HAP-1 (cell line): ENCODE results near the gene PILRA.
"Not testable (repeated sequence)": the region's sequence is repeated elsewhere in the genome, so short reads cannot be mapped to it uniquely, and the experiment has no call there.

Experiments used
- DNase-seq, 2 experiments: peaks; one replicate each; pipeline ENCODE4 v3.0.0-alpha.2; 2016 to 2020; ENCODE audit warnings: low spot score in 2 of 2
- H3K27me3 ChIP-seq: fragments of 250-450 bp; sonication (Bioruptor Pico); 2 replicates; pipeline ENCODE4 v1.5.1; 2020; ENCODE audit warnings: low read depth, mild to moderate bottlenecking, moderate library complexity
- H3K36me3 ChIP-seq: fragments of 250-450 bp; sonication (Bioruptor Pico); replicated peaks from 2 replicates; pipeline ENCODE4 v1.5.1; 2020; ENCODE audit warnings: mild to moderate bottlenecking
- H3K4me1 ChIP-seq: fragments of 250-450 bp; sonication (Bioruptor Pico); 2 replicates; pipeline ENCODE4 v1.5.1; 2020; ENCODE audit warnings: mild to moderate bottlenecking
- H3K4me3 ChIP-seq: fragments of 250-450 bp; sonication (Bioruptor Pico); 2 replicates; pipeline ENCODE4 v1.5.1; 2020; ENCODE audit warnings: mild to moderate bottlenecking, moderate library complexity
- H3K9me3 ChIP-seq: fragments of 250-450 bp; sonication (Bioruptor Pico); 2 replicates; pipeline ENCODE4 v1.5.1; 2020; ENCODE audit warnings: mild to moderate bottlenecking, moderate library complexity
- in situ Hi-C: fragments of 300-500 bp; cut with MboI; formaldehyde crosslinking; loops from 3 replicates; pipeline ENCODE4 v1.14.3; 2020; ENCODE audit warnings: low sequenced_read_pairs, inconsistent platforms, mixed read lengths

PILRA gene

GRCh38 chr7:100349757-100350156 lies 23.5 kb upstream of the PILRA start:
- Histone ChIP-seq H3K4me3 (no peak overlapping the region), H3K4me1 (no peaks in the 10 kb centered on the region), H3K36me3 (peaks cover 68% of the 10 kb centered on the region), H3K27me3 (no peaks in the 10 kb centered on the region), H3K9me3 (no peaks in the 10 kb centered on the region)
- in situ Hi-C loops, result loop anchor here (10.0 kb wide), 1 partner anchor 215 kb away; no protein-coding TSS in a partner anchor
- no peak for DNase-seq

DNA sequence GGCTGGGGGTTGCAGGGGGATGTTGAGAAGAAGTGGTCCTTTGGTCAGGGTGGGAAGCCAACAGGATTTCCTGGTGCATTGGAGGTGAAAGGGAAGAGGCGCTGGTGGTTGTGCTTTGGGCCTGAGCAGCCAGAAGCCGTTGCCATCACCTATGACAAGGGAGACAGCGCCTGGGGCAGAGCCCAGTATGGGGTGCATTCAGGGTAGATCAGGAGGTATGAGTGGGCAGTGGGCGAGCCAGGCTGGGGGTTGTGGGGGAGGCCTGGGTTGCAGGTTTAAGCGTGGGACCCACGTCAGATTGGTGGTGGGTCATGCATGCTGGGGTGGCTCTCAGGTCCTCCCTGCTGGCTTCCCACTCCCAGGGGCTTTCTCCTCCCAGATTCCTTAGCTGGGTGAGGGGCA lies 21.6 kb upstream of the PILRA start:
- Histone ChIP-seq H3K9me3 (no peaks in the 10 kb centered on the region), H3K27me3 (no peaks in the 10 kb centered on the region), H3K36me3 (peaks cover 70% of the 10 kb centered on the region), H3K4me1 (no peaks in the 10 kb centered on the region), H3K4me3 (no peak overlapping the region)
- DNase-seq, result no peak
- in situ Hi-C loops, result no loop called here

GRCh38 chr7:100352230-100352781 lies 21.0 kb upstream of the PILRA start:
- DNase-seq, H3K4me3 ChIP-seq, in situ Hi-C loops, H3K4me1 ChIP-seq, H3K9me3 ChIP-seq, H3K27me3 ChIP-seq: not testable (repeated sequence)
- H3K36me3 ChIP-seq, result peaks cover 67% of the 10 kb centered on the region

DNA sequence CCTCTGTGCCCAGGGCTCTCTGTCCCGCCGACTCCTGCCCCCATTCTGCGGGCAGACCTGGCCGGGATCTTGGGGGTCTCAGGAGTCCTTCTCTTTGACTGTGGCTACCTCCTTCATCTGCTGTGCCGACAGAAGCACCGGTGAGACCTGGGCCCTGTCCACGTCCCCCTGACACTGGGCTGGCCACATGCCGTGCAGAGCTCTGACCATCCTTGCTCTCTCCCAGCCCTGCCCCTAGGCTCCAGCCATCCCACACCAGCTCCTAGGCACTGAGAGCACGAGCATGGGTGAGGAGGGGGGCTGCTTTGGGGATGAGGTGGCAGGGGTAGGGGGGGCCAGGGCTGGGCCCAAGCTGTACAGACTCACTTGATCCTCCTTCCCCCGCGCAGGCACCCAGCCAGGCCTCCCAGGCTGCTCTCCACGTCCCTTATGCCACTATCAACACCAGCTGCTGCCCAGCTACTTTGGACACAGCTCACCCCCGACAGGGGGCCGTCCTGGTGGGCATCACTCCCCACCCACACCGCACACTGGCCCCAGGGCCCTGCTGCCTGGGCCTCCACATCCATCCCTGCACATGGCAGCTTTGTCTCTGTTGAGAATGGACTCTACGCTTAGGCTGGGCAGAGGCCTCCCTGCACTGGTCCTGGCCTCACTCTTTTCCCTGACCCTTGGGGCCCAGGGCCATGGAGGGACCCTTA lies 20.2 kb upstream of the PILRA start:
- no peak for DNase-seq
- Histone ChIP-seq H3K4me3 (no peak overlapping the region), H3K36me3 (peaks cover 65% of the 10 kb centered on the region), H3K4me1 (no peaks in the 10 kb centered on the region), H3K9me3 (no peaks in the 10 kb centered on the region), H3K27me3 (no peaks in the 10 kb centered on the region)
- in situ Hi-C loops, result no loop called here

DNA sequence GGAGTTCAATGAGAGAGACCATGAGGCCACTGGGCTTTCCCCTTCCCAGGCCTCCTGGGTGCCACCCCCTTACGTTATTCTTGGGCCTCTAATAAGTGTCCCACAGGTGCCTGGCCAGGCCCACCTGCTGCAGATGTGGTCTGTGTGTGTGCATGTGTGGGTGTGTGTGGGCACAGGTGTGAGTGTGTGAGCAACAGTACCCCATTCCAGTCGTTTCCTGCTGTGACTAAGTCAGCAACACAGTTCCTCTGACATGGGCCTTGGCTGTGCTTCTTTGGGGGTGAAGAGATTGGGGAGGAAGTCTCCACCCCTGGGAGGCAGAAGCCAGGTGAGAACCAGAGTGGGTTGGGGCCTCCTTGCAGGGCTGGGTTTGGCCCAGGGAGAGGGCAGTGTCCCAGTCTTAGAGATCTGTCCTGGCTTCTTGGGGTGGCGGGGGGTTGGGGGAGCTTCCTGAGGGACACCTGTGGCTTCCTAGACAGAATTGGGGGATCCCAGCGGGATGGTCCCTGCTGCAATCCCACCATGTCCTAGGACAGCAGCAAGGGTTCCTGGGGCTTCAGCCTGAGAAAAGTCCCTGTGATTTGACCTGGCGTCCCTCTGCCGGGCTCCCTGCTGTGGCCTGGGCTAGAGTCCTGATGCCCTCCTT lies 19.5 kb upstream of the PILRA start:
- peaks cover 69% of the 10 kb centered on the region for H3K36me3 ChIP-seq
- no peaks in the 10 kb centered on the region for H3K4me1 ChIP-seq
- H3K9me3 ChIP-seq, result no peaks in the 10 kb centered on the region
- no peak overlapping the region for H3K4me3 ChIP-seq
- no peak for DNase-seq
- no peaks in the 10 kb centered on the region for H3K27me3 ChIP-seq
- in situ Hi-C loops, result no loop called here

DNA sequence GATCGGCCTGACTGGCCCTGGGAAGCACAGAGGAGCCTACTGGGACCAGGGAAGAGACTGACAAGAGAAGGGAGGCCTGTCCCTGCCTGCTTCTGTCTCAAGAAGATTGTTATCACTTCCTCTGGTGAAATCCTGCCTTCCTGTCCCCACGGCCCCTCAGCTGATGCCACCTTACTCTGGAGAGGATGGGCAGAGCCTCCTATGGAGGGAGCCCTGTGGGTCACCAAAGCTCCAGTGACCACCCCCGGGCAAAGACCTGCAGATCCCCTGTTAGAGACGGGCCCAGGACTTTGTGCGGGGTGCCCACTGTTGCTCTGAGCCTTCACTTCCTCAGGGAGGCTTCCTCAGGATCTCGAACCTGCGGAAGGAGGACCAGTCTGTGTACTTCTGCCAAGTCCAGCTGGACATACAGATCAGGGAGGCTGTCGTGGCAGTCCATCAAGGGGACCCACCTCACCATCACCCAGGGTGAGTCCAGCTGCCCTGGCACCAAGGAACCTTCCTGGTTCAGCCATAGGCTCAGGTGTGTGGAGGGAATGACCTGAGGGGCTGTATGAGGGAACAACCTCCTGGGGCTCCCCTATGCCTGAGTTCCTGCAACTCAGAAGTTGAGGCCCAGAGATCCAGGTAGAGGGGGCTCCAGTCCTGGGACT lies 16.7 kb upstream of the PILRA start:
- no peak for DNase-seq
- Histone ChIP-seq H3K9me3 (no peaks in the 10 kb centered on the region), H3K27me3 (no peaks in the 10 kb centered on the region), H3K4me1 (no peaks in the 10 kb centered on the region), H3K36me3 (peaks cover 76% of the 10 kb centered on the region), H3K4me3 (no peak overlapping the region)
- in situ Hi-C loops, result loop anchor here (5.0 kb wide), 1 partner anchor 51 kb away; no protein-coding TSS in a partner anchor

GRCh38 chr7:100357131-100357561 lies 16.1 kb upstream of the PILRA start:
- no peaks in the 10 kb centered on the region for H3K4me1 ChIP-seq
- no peaks in the 10 kb centered on the region for H3K9me3 ChIP-seq
- peaks cover 82% of the 10 kb centered on the region for H3K36me3 ChIP-seq
- H3K27me3 ChIP-seq, result no peaks in the 10 kb centered on the region
- no peak for DNase-seq
- no peak overlapping the region for H3K4me3 ChIP-seq
- in situ Hi-C loops, result loop anchor here (5.0 kb wide), 1 partner anchor 50 kb away; no protein-coding TSS in a partner anchor

- in situ Hi-C loops, result loop anchor here (5.0 kb wide), 1 partner anchor 49 kb away; no protein-coding TSS in a partner anchor
These were observed 15.0 kb upstream of the PILRA start, which contains the start of gene PILRB for GRCh38 chr7:100358027-100358856. PILRB (plus strand) TSS chr7:100358117; CDS start chr7:100358303, 186 bp downstream.

GRCh38 chr7:100358857-100359212 lies 14.5 kb upstream of the PILRA start:
- Histone ChIP-seq H3K9me3 (no peaks in the 10 kb centered on the region), H3K4me1 (no peaks in the 10 kb centered on the region), H3K36me3 (peaks cover 89% of the 10 kb centered on the region), H3K27me3 (no peaks in the 10 kb centered on the region), H3K4me3 (no peak overlapping the region)
- DNase-seq, result no peak
- in situ Hi-C loops, result loop anchor here (5.0 kb wide), 1 partner anchor 48 kb away; no protein-coding TSS in a partner anchor

More at GRCh38 chr7:100358027-100358856, 15.0 kb upstream of the PILRA start, which contains the start of gene PILRB:
- peaks cover 91% of the 10 kb centered on the region for H3K36me3 ChIP-seq
- no peak for DNase-seq
- H3K27me3 ChIP-seq, result no peaks in the 10 kb centered on the region
- H3K4me3 ChIP-seq, result no peak within 1 kb of the TSS
- H3K4me1 ChIP-seq, result no peaks in the 10 kb centered on the region
- no peaks in the 10 kb centered on the region for H3K9me3 ChIP-seq

GRCh38 chr7:100360135-100360854 lies 13.0 kb upstream of the PILRA start:
- no peak for DNase-seq
- Histone ChIP-seq H3K27me3 (no peaks in the 10 kb centered on the region), H3K36me3 (peaks cover 85% of the 10 kb centered on the region), H3K4me1 (no peaks in the 10 kb centered on the region), H3K4me3 (no peak overlapping the region), H3K9me3 (no peaks in the 10 kb centered on the region)
- in situ Hi-C loops, result no loop called here

DNA sequence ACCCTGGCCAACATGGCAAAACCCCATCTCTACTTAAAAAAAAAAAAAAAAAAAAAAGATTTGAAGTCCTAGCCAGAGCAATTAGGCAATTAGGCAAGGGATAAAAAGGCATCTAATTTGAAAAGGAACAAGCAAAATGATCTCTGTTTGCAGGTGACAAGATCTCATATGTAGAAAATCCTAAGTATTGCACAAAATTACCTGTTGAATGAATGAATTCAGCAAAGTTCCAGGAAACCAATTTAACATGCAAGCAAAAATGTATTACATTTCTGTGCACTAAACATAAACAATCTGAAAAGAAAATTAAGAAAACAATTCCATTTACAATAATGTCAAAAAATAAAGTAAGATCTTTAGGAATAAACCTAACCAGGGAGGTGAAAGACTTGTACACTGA lies 10.2 kb upstream of the PILRA start:
- no peaks in the 10 kb centered on the region for H3K27me3 ChIP-seq
- in situ Hi-C loops, result no loop called here
- H3K4me1 ChIP-seq, result no peaks in the 10 kb centered on the region
- DNase-seq, result no peak
- peaks cover 77% of the 10 kb centered on the region for H3K36me3 ChIP-seq
- H3K4me3 ChIP-seq, result no peak overlapping the region
- H3K9me3 ChIP-seq, result no peaks in the 10 kb centered on the region

- H3K27me3 ChIP-seq, DNase-seq, H3K4me1 ChIP-seq, H3K9me3 ChIP-seq, H3K4me3 ChIP-seq, in situ Hi-C loops: not testable (repeated sequence)
- H3K36me3 ChIP-seq, result peaks cover 71% of the 10 kb centered on the region
These were observed 9.5 kb upstream of the PILRA start for GRCh38 chr7:100363797-100364196.
